Liver (tissue), 3 donors: Measurements from ENCODE around the gene HES6.

Experiments used
- CTCF ChIP-seq: fragments of 150-350 bp; IDR thresholded peaks from 2 replicates; pipeline ENCODE4 v1.5.1; 2017; ENCODE audit warnings: improper control_type of control experiment, low read depth, low read length; ENCODE audit not compliant: missing input control
- RAD21 ChIP-seq, 2 donors: IDR thresholded peaks; 2 replicates each; pipeline ENCODE4 v1.6.1; 2016; ENCODE audit warnings: antibody characterized with exemption in 2 of 2, mild to moderate bottlenecking in 2 of 2
- REST ChIP-seq: IDR thresholded peaks from 2 replicates; pipeline ENCODE4 v1.6.1; 2016; ENCODE audit warnings: antibody characterized with exemption, mild to moderate bottlenecking
- TAF1 ChIP-seq: conservative IDR thresholded peaks from 2 replicates; pipeline ENCODE4 v1.6.1; 2016; ENCODE audit warnings: antibody characterized with exemption, mild to moderate bottlenecking
- YY1 ChIP-seq: IDR thresholded peaks from 2 replicates; pipeline ENCODE4 v1.6.1; 2016; ENCODE audit warnings: antibody characterized with exemption, mild to moderate bottlenecking
- donor health status: healthy.
- donor health status: healthy.

GRCh38 chr2:238220892-238221521, 18.8 kb downstream of the HES6 start:
- TF ChIP-seq CTCF = no peak
- TF ChIP-seq YY1 = no peak
- TF ChIP-seq RAD21 (IDR thresholded peaks at IDR 0.05) = no peak
- TF ChIP-seq REST = no peak
- TF ChIP-seq TAF1 = no peak
